Measurements from ENCODE around the gene GPN1.

Gene GPN1

GRCh38 chr2:27652341-27652740 lies 23.5 kb downstream of the GPN1 start:
- H3K4me3 ChIP-seq (ENCODE audit: low read length): no peak overlapping the region
- peaks cover 95% of the 10 kb centered on the region for H3K36me3 ChIP-seq (ENCODE audit: insufficient read depth, low read length)
- no peak overlapping the region for H3K27ac ChIP-seq (ENCODE audit: low read depth, low read length)

GRCh38 chr2:27652790-27653189 lies 23.9 kb downstream of the GPN1 start:
- Histone ChIP-seq H3K27ac (ENCODE audit: low read depth, low read length) (no peak overlapping the region), H3K9ac (ENCODE audit: low read depth, low read length) (no peak overlapping the region)
- WGBS: 97% methylated on average over 1 of the region's 1 CpG

More at GRCh38 chr2:27652341-27652740, 23.5 kb downstream of the GPN1 start:
- H3K9ac ChIP-seq (ENCODE audit: low read depth, low read length): no peak overlapping the region
- no peaks in the 10 kb centered on the region for H3K9me3 ChIP-seq (ENCODE audit: insufficient read depth, low read depth, low read length)
- H3K27me3 ChIP-seq (ENCODE audit: insufficient read depth, low read length): no peaks in the 10 kb centered on the region
- H3K4me1 ChIP-seq (ENCODE audit: insufficient read depth, low read length): no peaks in the 10 kb centered on the region

GRCh38 chr2:27653397-27653796 lies 24.5 kb downstream of the GPN1 start:
- H3K36me3 ChIP-seq (ENCODE audit: insufficient read depth, low read length): peaks cover 95% of the 10 kb centered on the region
- no peak overlapping the region for H3K9ac ChIP-seq (ENCODE audit: low read depth, low read length)
- no peak overlapping the region for H3K4me3 ChIP-seq (ENCODE audit: low read length)
- H3K4me1 ChIP-seq (ENCODE audit: insufficient read depth, low read length): no peaks in the 10 kb centered on the region
- no peaks in the 10 kb centered on the region for H3K27me3 ChIP-seq (ENCODE audit: insufficient read depth, low read length)
- WGBS: 93% methylated on average over 2 of the region's 2 CpGs
- H3K9me3 ChIP-seq (ENCODE audit: insufficient read depth, low read depth, low read length): no peaks in the 10 kb centered on the region
- no peak overlapping the region for H3K27ac ChIP-seq (ENCODE audit: low read depth, low read length)

More at GRCh38 chr2:27652790-27653189, 23.9 kb downstream of the GPN1 start:
- Histone ChIP-seq H3K27me3 (ENCODE audit: insufficient read depth, low read length) (no peaks in the 10 kb centered on the region), H3K4me1 (ENCODE audit: insufficient read depth, low read length) (no peaks in the 10 kb centered on the region), H3K36me3 (ENCODE audit: insufficient read depth, low read length) (peaks cover 95% of the 10 kb centered on the region), H3K9me3 (ENCODE audit: insufficient read depth, low read depth, low read length) (no peaks in the 10 kb centered on the region), H3K4me3 (ENCODE audit: low read length) (no peak overlapping the region)

- Histone ChIP-seq H3K9ac (ENCODE audit: low read depth, low read length) (no peak overlapping the region), H3K36me3 (ENCODE audit: insufficient read depth, low read length) (peaks cover 96% of the 10 kb centered on the region), H3K9me3 (ENCODE audit: insufficient read depth, low read depth, low read length) (no peaks in the 10 kb centered on the region), H3K27ac (ENCODE audit: low read depth, low read length) (peak overlapping the region; percentile 69; the same call in 1 of the 2 replicates), H3K4me3 (ENCODE audit: low read length) (no peak overlapping the region), H3K27me3 (ENCODE audit: insufficient read depth, low read length) (no peaks in the 10 kb centered on the region), H3K4me1 (ENCODE audit: insufficient read depth, low read length) (no peaks in the 10 kb centered on the region)
- 86% methylated on average over 7 of the region's 7 CpGs for WGBS
Observed at GRCh38 chr2:27655155-27655951, 26.5 kb downstream of the GPN1 start.

- Histone ChIP-seq H3K9ac (ENCODE audit: low read depth, low read length) (no peak overlapping the region), H3K4me3 (ENCODE audit: low read length) (no peak overlapping the region), H3K4me1 (ENCODE audit: insufficient read depth, low read length) (no peaks in the 10 kb centered on the region), H3K9me3 (ENCODE audit: insufficient read depth, low read depth, low read length) (no peaks in the 10 kb centered on the region), H3K27ac (ENCODE audit: low read depth, low read length) (no peak overlapping the region), H3K36me3 (ENCODE audit: insufficient read depth, low read length) (peaks cover 63% of the 10 kb centered on the region), H3K27me3 (ENCODE audit: insufficient read depth, low read length) (no peaks in the 10 kb centered on the region)
- WGBS: 100% methylated on average over 1 of the region's 1 CpG
Observed at GRCh38 chr2:27661371-27661770, 32.5 kb downstream of the GPN1 start.

GRCh38 chr2:27663285-27664153 lies 34.7 kb downstream of the GPN1 start, which contains the start of the genes SLC4A1AP and SUPT7L:
Gene SLC4A1AP (plus strand): TSS chr2:27663889. CDS start chr2:27663915, 26 bp downstream.
Gene SUPT7L (minus strand): TSS chr2:27663614. CDS start chr2:27662192, 1,422 bp downstream.
- H3K4me1 ChIP-seq (ENCODE audit: insufficient read depth, low read length): no peaks in the 10 kb centered on the region
- H3K27me3 ChIP-seq (ENCODE audit: insufficient read depth, low read length): no peaks in the 10 kb centered on the region
- peak within 1 kb of the TSS; percentile 91 for H3K4me3 ChIP-seq (ENCODE audit: low read length)
- WGBS: under 1% methylated on average over 56 of the region's 56 CpGs
- peak within 1 kb of the TSS; percentile 86 for H3K9ac ChIP-seq (ENCODE audit: low read depth, low read length)
- H3K27ac ChIP-seq (ENCODE audit: low read depth, low read length): peak within 1 kb of the TSS; percentile 91
- H3K9me3 ChIP-seq (ENCODE audit: insufficient read depth, low read depth, low read length): no peaks in the 10 kb centered on the region
- peaks cover 55% of the 10 kb centered on the region for H3K36me3 ChIP-seq (ENCODE audit: insufficient read depth, low read length)

GRCh38 chr2:27664154-27664574 lies 35.3 kb downstream of the GPN1 start:
- 5% methylated on average over 28 of the region's 28 CpGs for WGBS
- no peaks in the 10 kb centered on the region for H3K4me1 ChIP-seq (ENCODE audit: insufficient read depth, low read length)
- H3K9ac ChIP-seq (ENCODE audit: low read depth, low read length): peak overlapping the region; percentile 86
- no peaks in the 10 kb centered on the region for H3K27me3 ChIP-seq (ENCODE audit: insufficient read depth, low read length)
- peak overlapping the region; percentile 91 for H3K27ac ChIP-seq (ENCODE audit: low read depth, low read length)
- peaks cover 55% of the 10 kb centered on the region for H3K36me3 ChIP-seq (ENCODE audit: insufficient read depth, low read length)
- H3K9me3 ChIP-seq (ENCODE audit: insufficient read depth, low read depth, low read length): no peaks in the 10 kb centered on the region
- peak overlapping the region; percentile 91 for H3K4me3 ChIP-seq (ENCODE audit: low read length)

- peaks cover 54% of the 10 kb centered on the region for H3K36me3 ChIP-seq (ENCODE audit: insufficient read depth, low read length)
- H3K9me3 ChIP-seq (ENCODE audit: insufficient read depth, low read depth, low read length): no peaks in the 10 kb centered on the region
- H3K27ac ChIP-seq (ENCODE audit: low read depth, low read length): no peak overlapping the region
- no peaks in the 10 kb centered on the region for H3K27me3 ChIP-seq (ENCODE audit: insufficient read depth, low read length)
- 94% methylated on average over 16 of the region's 16 CpGs for WGBS
- peak overlapping the region; percentile 91 for H3K4me3 ChIP-seq (ENCODE audit: low read length)
- H3K4me1 ChIP-seq (ENCODE audit: insufficient read depth, low read length): no peaks in the 10 kb centered on the region
- H3K9ac ChIP-seq (ENCODE audit: low read depth, low read length): peak overlapping the region; percentile 86; the same call in 1 of the 2 replicates
Observed at GRCh38 chr2:27664622-27665363, 35.9 kb downstream of the GPN1 start.

GRCh38 chr2:27667446-27667845 lies 38.6 kb downstream of the GPN1 start:
- no peak overlapping the region for H3K27ac ChIP-seq (ENCODE audit: low read depth, low read length)
- H3K27me3 ChIP-seq (ENCODE audit: insufficient read depth, low read length): no peaks in the 10 kb centered on the region
- no peak overlapping the region for H3K9ac ChIP-seq (ENCODE audit: low read depth, low read length)
- WGBS: no CpG with 5 or more reads among the region's 1 CpG
- peaks cover 48% of the 10 kb centered on the region for H3K36me3 ChIP-seq (ENCODE audit: insufficient read depth, low read length)
- no peaks in the 10 kb centered on the region for H3K4me1 ChIP-seq (ENCODE audit: insufficient read depth, low read length)
- no peaks in the 10 kb centered on the region for H3K9me3 ChIP-seq (ENCODE audit: insufficient read depth, low read depth, low read length)
- no peak overlapping the region for H3K4me3 ChIP-seq (ENCODE audit: low read length)

GRCh38 chr2:27671235-27671634 lies 42.4 kb downstream of the GPN1 start:
- 92% methylated on average over 3 of the region's 4 CpGs for WGBS
- no peaks in the 10 kb centered on the region for H3K4me1 ChIP-seq (ENCODE audit: insufficient read depth, low read length)
- no peak overlapping the region for H3K9ac ChIP-seq (ENCODE audit: low read depth, low read length)
- H3K36me3 ChIP-seq (ENCODE audit: insufficient read depth, low read length): peaks cover 74% of the 10 kb centered on the region
- no peaks in the 10 kb centered on the region for H3K9me3 ChIP-seq (ENCODE audit: insufficient read depth, low read depth, low read length)
- no peaks in the 10 kb centered on the region for H3K27me3 ChIP-seq (ENCODE audit: insufficient read depth, low read length)
- no peak overlapping the region for H3K27ac ChIP-seq (ENCODE audit: low read depth, low read length)
- no peak overlapping the region for H3K4me3 ChIP-seq (ENCODE audit: low read length)

Measured in HUES64 (cell line).